Stromal cell of bone marrow (primary cell): ENCODE results near the gene SMAD3.
A peak's percentile ranks its signal among the peaks of the same experiment; 100 is the strongest.

ENCODE experiments used
- DNase-seq: peaks from one replicate; pipeline ENCODE4 v3.0.0-alpha.2; 2012; ENCODE audit warnings: low read depth

The SMAD3 gene

DNA sequence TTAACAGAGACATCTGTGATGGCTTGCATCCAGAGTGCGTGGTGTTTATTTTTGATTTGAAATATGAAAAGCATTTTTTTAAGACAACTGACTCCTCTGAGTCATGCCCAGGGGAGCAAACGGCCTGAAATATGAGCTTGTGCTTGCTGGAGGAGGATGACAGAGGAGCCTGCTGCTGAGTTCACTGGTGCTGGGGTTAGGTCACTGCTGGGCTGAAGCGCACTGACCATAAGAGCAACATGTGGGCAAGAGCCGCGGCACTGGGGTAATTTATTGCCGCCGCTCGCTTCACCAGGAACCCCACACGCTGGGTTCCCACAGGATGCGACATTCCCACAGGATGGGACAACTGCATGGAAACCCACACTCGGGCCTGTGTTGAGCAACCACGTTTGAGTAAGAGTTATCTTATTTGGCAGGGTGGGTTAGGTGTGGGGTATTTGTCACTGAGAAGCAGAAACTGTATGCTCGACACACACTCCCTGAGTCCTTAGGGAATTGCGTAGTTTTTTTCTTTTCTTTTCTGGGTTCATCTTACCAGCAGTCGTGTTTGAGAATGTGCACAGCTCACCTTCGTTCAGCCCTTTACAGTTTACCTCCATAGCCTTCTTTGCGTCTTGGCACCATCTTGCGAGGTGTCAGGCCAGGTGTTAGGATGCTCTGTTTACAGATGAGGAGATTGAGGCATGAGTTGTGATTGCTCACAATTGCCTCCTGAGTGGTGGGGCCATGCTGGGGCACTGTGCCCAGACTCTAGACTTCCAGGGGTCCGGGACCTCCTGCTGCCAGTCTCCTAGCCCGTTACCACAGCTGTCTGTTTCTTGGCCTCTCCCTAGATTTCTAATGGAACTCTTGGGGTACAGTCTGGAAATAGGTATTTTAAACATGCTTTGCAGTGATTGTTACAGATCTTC lies 60.4 kb downstream of the SMAD3 start:
- DNase-seq = peak; percentile 99

DNA sequence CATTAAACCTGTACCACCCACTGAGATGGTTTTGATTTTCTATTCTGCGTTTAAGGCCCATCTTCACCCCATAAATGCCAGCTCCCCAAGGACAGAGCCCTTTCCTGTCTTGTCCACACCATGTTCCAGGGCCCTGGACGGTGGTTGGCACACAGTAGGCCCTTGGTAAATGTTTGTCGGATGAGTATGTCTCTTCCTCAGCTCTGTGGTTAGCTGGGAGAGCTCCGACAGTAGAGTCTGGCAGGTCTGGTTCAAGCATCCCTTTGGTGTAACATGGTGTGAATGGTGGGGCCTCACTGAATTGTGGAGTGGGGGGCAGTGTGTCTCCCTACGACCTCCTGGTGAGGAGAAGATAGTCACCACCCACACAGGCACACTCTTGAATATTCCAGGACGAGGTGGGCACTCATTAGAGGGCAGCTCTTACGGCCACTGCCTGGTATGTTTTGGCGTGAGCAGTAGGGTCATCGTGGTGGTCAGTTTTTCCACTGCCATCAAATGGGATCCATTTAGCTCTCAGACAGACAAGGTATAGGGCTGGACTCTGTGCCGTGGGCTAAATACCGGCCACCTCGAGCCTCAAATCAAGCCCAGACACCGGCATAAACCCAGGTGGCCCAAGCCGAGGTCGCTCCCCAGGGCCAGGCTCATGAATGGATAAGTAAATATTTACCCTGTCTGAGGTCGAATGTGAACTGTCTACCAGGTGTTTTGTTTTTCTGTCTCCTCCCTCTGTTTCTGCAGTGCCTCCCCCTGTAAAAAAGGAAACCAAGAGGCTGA lies 61.3 kb downstream of the SMAD3 start:
- no peak for DNase-seq

DNA sequence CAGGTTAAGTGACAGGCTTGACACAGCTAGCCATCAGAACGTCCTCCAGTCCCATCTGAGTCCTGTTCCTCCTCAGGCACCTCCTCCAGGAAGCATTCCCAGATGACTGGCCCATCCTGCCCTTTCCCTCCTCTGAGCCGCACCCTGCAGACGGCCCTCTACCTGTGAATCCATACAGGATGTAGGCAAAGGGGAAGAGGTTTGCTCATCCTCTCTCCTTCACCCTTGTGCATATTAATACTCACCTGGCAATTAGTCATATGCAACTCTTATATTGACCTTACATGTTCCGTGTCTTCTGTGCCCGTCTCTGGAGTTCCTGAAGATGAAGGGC lies 61.9 kb downstream of the SMAD3 start:
- DNase-seq = no peak

DNA sequence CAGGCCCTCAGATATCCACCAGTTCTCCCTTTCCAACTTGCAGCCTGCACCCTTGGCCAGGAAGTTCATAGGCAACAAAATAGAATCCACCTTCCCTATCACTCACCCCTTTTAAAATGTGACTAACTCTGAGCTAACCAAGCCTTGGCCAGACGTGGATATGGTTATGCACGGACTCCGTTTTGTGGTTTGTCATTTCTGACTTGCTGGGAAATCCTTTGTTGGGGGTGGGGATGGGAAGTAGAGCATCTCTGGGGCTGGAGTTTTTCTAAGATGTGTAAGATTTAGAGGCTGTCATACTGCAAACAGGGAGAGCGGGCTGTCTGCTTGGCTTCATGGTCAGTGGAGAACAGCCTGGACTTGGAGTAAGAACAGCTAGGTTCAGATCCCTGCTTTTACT lies 62.6 kb downstream of the SMAD3 start:
- DNase-seq = peak; percentile 97

DNA sequence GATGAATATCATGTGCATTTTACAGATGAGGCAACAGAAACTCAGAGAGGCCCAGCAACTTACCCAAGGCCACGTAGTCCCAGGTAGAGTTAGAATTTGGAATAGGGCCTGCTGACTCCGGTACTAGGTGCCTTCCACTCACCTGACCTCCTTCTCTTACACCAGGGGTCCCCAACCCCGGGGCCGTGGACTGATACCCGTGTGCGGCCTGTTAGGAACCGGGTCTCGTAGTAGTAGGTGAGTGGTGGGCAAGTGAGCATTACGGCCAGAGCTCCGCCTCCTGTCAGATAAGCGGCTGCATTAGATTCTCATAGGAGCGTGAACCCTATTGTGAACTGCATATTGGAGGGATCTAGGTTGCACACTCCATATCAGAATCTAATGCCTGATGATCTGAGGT lies 64.8 kb downstream of the SMAD3 start:
- DNase-seq = no peak

DNA sequence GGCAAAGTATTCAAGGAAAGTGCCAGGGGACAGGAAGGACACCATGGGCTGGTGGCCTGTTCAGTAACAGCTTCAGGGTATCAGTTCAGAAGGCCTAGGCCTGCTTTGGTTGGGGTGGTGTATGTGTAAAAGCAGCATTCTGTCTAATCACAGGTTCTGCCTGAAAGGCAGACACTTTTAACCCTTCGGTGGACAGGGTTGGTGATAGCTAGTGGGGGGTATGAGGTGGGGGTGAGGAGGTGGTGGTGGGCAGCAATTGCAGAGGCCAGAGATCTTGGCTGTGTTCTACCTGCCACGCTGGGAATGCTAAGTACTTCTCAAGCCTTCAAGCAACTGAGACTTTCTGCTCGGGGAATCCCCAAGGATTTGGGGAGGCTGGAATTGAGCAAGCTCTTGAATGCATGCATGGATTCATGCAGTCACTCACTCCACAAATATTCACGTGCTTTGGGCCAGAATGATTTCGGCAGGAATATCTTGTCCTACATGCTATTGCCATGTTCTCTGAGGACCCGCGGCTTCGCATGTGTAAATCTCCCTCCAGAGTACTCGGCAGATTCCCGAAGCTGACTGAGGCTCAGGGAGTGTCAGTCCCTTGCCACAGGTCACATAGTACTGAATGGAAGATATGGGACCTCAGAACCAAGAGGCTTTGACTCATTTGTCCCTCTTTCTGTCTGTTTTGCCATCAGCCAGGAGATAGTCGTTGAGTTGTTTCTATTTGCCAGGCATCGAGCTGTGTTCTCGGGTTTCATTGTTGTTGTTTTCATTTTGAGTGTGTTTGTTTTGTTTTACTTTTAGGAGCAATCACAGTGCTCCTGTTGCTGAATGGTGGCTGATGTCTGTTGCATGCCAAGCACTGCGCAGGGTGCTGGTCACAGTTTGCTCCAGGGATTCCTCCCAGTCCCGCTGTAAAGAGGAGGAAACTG lies 65.5 kb downstream of the SMAD3 start:
- peak; percentile 71 for DNase-seq

DNA sequence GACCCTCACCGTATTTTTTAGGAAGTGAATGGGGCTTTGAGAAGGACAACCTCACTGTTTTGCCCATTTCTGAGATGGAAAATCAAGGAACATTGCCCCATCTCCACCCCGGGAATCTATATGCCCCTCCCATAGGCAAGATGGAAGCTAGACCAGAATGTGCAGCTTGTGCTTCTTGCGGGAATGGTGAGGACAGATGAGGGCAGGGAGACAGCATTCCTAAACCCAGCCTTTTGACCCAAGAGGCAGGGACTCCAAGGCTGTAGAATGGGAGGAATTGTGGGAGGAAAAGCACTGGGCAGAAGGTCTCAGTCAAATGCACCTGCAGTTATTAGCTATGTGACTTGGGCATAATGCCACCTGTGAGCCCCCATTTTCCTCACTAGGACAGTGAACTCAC lies 66.9 kb downstream of the SMAD3 start:
- no peak for DNase-seq

DNA sequence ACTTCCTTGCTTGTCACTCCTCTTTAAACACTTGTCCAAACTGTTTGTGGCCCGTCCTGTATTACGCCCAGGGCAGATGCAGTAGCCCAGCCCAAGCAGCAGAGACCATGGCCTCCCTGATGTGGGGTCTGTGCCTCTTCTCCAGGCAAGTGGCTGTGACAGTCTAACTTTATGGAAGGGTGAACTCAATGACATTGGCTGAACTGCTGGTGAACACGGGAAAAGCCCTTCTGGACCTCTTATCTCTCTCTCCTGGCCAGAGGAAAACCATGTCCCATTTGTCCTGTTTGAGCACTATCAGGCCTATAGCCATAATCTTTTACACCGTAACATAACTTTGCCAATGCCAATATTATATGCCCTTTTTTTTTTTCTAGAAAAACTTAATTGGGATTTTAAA lies 67.6 kb downstream of the SMAD3 start:
- no peak for DNase-seq

DNA sequence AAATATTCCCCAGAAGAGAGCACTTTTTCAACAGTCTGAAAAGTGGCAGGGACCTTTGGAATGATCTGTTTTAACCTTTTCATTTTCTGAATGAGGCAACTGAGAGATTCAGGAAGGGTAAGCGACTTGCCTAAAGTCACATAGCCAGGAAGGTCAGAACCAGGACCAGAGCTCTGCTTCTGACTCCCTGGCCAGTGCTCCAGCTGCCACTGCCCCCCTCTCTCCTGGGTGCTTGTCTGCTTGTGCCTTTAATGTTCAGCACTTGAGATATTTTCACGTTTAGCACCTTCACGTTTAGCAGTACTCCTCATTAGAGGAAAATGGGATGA lies 68.3 kb downstream of the SMAD3 start:
- DNase-seq = no peak

DNA sequence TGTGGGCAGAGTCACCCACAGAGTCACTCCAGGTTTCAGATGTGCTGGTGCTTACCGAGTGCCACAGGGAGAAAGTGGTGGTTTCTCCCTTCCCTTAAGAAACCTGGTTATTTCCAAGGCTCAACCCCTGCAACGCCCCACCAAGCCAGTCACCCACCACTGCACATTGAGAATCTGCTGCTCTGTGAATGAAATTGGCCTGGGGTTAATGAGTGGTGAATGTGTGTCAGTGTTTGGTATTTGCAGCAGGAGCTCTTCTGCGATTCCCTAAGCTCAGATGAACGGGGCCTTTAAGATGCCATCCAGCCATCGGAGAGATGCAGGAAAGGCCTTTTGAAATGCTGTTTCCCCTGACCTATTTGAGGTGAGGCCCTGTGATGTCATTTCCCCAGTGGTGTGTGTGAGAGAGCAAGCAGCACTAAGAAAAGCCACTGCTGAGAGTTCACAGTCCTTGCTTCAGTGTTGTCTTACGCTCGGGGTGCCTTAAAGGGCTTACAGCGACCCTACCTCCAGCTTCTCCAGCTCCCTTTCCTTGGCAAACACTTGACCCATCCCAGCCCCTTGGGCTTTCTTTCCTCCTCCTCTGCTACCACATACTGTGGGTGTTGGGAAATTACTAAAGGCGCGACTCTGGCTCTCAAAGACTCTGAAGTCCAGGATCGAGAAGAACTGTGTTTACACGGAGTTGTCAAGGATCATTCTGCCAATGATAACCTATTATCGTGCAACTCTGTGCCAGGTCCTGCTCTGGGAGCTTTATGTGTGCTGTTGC lies 68.9 kb downstream of the SMAD3 start:
- DNase-seq = no peak

DNA sequence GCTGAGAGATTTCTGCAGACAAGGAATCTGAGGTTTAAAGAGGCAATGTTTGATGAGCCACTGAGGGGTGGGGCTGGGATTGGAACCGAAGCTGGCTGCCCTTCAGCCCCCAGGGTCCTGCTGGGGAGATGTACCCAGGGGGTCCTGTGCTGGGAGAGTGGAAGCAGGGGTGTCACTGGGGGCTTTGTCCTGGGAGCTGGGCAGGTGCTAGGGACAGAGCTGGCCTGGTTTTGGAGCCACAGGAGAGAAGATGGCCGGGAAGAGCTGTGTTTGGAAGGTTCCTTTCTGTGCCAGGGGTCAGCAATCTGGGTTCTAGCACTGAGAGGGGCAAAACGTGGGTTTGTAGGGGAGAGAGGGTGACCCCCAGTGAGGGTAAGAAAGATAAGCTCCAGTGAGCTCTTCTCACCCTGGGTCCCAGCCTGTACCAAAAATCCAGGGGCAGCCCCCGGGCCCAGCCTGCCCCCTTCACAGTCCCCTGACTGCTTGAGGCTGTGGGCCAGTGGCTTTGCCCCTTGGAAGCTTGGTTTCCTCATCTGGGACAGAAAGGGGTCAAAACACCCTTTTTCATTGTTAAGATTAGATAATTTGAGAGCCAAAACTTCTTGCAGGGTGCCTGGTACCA lies 69.6 kb downstream of the SMAD3 start:
- no peak for DNase-seq

DNA sequence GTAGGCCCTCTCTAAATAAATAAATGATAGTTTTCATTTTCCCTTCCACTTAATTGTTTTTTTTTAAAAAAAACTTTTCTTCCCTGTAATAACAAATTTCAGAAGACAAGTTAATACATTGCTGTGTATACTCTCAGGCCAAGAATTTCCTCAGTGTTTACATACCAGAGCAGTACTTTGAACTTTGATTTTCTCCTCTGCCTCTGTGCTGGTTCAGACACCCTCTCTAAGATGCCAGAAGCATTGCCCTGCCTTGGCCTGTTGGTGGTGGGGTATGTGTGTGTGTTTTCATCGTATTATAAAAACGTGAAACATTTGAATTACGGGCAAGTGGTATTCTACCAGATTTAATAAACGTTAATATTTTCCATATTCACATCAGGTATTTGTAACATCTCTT lies 70.1 kb downstream of the SMAD3 start:
- DNase-seq = no peak

DNA sequence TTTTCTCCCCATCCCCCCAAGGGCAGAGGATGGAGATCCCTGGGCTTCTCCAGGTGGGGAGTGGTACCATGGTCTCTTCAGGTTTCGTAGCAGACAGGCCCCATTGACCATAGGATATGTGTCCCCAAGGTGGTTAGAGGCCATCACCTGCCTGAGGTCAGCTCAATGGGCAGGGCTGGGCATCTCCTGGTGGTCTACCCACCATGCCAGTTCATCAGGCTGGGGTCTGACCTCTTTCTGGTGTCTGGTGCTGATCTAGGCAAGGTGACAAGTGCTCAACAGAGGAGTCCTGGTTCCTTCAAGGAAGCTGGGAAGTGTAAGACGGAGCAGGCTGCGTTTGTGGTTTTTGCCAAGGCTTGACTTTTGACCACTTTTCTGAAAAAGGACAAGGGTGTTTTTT lies 71.4 kb downstream of the SMAD3 start:
- DNase-seq = no peak

DNA sequence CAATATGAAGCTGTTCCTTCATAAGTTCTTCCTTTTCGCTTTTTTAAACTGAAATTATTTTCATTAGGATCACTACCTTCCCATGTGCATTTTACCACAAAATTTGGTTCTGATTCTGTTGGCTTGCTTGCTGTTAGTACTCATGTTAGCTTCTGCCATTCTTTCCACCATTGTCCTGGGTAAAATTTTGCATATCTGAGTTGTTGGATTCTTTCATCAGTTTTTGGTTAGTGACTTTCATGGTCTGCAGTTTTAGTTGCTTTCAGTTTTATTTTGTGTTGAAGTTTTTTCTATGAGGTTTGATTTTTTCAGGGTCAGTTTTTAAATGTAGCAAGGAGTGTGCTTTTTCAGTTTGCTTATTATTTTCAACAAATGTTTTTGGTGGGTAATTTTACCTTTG lies 71.9 kb downstream of the SMAD3 start:
- DNase-seq = no peak

DNA sequence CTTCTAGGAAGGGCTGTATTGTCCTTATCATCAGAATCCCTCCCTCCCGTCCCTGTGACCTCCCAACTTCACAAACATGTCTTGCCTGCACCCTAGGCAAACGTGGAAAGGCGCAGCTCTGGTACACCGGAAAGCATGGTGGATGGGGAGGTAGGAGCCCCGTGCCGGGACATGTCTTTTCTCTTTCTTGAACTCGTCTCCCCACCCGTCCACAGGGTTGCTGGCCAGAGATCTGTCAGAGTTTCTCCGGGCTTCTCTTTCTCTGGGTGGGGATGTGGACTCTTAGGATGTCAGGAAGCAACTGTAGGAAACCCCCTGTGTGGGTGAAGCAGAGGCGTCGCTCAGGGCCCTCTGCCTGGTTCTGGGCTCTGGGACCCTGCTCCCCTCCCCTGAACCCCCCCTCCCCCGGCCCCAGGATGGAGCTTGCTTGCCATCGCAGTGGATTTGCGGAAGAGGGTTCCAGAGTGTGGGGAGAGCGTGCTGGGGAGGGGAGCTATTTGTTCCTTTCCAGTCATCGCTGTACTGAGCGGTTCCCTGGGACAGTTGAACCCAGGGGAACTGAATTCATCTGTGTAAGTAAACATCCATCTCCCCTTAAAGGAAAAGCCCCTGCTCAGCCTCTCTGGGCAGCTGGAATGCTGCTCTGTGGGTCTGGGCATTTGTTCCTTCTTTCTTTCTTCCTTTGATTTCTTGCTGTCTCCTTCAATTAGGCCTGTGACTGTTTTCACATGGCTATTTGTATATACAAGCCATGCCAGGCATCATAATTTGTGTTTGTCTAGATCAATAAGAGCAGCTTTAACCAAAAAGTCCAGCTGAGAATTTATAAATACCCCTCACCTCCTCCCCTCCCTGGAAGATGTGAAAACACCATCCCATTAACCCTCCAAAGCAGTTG lies 72.8 kb downstream of the SMAD3 start:
- no peak for DNase-seq

DNA sequence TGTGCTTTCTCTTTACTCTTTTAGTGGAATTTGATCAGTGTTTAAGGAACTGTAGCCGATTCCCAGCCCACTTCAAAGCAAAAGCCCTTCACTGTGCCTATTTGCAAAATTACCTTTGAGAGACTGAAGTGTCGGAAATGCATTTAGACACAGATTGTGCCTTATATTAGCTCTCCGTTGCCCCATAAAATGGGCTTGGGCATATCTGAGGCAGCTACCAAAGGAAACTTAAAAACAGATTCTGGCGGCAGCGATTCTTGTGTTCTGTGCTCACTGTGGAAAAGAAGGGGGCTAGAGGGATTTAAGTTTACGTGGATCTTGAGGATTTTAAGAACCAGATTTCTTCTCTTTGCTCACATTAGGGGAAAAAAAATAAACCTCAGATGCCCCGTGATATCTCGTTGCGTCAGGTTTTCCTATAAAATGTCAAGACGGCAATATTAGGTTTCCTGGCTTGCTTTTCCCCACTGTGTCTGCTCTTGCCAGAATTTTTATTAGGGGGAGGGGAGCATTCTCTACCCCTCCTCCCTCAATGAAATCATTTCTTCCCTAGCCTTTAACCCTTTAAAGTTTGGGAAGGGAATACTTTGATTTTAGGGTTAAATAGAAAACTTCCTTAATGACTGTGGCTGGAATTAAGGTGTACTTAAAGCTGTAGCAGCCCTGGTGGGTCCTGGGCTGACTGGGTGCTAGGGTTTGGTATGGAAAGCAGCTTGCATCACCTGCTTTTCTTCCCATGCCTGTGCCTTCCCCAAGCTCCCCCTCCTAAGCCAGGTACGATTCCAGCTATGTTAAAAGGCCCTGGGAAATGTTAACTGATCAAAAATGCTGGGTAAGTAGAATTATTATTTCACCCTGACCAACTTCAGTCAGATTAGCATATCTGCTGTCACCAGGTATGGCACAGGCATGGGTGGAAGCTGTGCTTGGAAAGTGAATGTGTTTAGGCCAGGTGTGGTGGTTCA lies 73.8 kb downstream of the SMAD3 start:
- DNase-seq = no peak

DNA sequence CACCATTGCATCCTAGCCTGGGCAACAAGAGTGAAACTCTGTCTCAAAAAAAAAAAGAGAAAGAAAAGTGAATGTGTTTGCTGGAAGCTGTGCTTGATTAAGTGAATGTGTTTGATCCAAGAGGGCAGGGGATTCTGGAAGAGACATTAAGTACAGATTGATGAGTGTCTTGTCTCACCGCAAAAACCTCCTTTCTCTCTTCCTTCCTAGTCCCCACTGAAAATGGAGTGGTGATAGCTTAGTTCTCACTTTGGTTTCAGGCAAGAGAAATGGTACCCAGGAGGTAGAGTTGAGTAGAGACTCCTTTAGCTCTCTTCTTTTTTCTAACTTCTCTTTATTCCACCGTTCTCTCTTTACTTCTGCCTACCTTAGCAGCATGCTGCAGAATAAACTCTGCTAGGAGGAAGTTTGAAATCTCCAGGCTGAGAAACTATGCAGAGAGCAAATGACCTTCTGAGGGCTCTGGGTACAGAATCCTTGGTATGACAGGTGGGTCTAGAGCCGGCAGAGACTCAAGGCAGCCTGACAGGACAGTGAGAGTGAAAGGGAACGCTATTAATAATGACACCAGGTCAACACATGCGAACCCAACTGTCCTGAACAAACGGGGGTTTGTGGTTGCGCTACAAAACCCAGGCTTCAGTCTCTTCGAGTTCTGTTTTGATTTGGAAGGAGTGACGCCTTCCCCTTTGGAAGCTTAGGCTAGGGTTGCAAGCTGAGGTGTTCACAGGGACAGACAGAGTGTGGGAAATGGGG lies 74.9 kb downstream of the SMAD3 start:
- no peak for DNase-seq

DNA sequence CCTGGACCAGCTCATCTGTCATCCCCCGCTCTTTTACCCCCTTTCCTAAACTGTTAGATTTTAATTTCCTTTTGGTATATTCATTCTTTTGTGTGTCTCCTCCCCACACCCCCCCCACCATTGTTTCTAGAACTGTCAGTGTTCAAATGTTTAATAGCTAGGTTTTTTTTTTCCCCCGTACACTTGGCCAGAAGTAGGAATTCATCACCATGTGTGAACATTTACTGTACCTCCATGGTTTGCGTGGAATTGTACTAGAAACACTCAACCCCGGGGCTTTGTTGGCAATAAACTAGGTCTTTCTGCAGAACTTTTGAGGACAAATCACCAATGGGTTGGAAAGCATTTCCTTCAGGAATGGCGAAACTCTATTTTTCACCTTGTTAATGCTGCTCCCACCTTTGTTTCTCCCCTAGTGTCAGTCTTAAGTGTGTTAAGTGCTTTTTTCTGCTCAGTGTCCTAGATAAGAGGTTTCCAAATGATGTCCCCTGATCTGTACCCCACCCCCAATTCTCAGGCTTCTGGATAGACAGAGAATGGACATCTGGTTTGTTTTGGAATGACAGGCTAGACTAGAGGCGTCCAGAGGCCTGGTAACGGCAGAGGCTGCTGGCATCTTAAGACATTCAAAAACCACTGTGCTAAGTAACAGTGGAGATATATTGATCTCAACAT lies 76.8 kb downstream of the SMAD3 start:
- DNase-seq = no peak
